Osteoblast (primary cell): Measurements from ENCODE around the gene SIDT1. TPM values are rescaled to one million over a fixed set of nuclear protein-coding genes. Genes with fewer than 3 reads are reported as not detected.

ENCODE experiments used
- DNase-seq: peaks from one replicate; pipeline ENCODE4 v3.0.0; 2011; ENCODE audit warnings: low spot score, mixed read lengths; ENCODE audit not compliant: insufficient read length; ENCODE audit errors: missing footprints
- H2AFZ ChIP-seq: 2 replicates; pipeline ENCODE4 v1.6.0; 2011; ENCODE audit warnings: mild to moderate bottlenecking, low read length
- H3K27ac ChIP-seq: 2 replicates; pipeline ENCODE4 v1.5.1; 2011; ENCODE audit warnings: mild to moderate bottlenecking, low read depth, low read length, moderate library complexity
- H3K27me3 ChIP-seq: 2 replicates; pipeline ENCODE4 v1.6.0; 2012; ENCODE audit warnings: mild to moderate bottlenecking, control low read depth, inconsistent platforms, low read length, moderate library complexity; ENCODE audit not compliant: insufficient read depth
- H3K36me3 ChIP-seq: 2 replicates; pipeline ENCODE4 v1.5.1; 2011; ENCODE audit warnings: mild to moderate bottlenecking, low read length, control low read depth, moderate library complexity; ENCODE audit not compliant: insufficient read depth
- H3K4me1 ChIP-seq: 2 replicates; pipeline ENCODE4 v1.5.1; 2011; ENCODE audit warnings: mild to moderate bottlenecking, low read length, control low read depth, moderate library complexity; ENCODE audit not compliant: insufficient read depth
- H3K4me2 ChIP-seq: 2 replicates; pipeline ENCODE4 v1.6.0; 2011; ENCODE audit warnings: mild to moderate bottlenecking, low read length; ENCODE audit not compliant: insufficient read depth
- H3K4me3 ChIP-seq: fragments of 200-600 bp; sonication (generic); 3 replicates; pipeline ENCODE4 v1.5.1; 2012; ENCODE audit warnings: mild to moderate bottlenecking, low read length, inconsistent platforms; ENCODE audit not compliant: insufficient read depth
- H3K79me2 ChIP-seq: 2 replicates; pipeline ENCODE4 v1.6.0; 2012; ENCODE audit warnings: mild to moderate bottlenecking, low read length, control low read depth, inconsistent platforms; ENCODE audit not compliant: insufficient read depth
- H3K9me3 ChIP-seq: 2 replicates; pipeline ENCODE4 v1.5.1; 2011; ENCODE audit warnings: low read depth, low read length, control low read depth
- H4K20me1 ChIP-seq: 2 replicates; pipeline ENCODE4 v1.6.0; 2012; ENCODE audit warnings: mild to moderate bottlenecking, low read length, control low read depth; ENCODE audit not compliant: insufficient read depth
- CTCF ChIP-seq: IDR thresholded peaks from 2 replicates; pipeline ENCODE4 v1.5.1; 2011; ENCODE audit warnings: mild to moderate bottlenecking, low read depth, low read length, moderate library complexity; ENCODE audit errors: extremely low read depth
- total RNA-seq: library from RNA; depleted of rRNA; stranded (reverse); fragments of >200 nt; gene quantifications from 2 replicates; pipeline ENCODE4 v1.2.3, GENCODE V29; 2012

SIDT1 gene
- total RNA-seq, 1 donor, result under 0.01 TPM

GRCh38 chr3:113498221-113499005, 33.9 kb upstream of the SIDT1 start:
- no peaks in the 10 kb centered on the region for H3K79me2 ChIP-seq
- no peak for TF ChIP-seq CTCF
- H3K4me3 ChIP-seq, result no peak overlapping the region
- peak overlapping the region; percentile 49 for H2AFZ ChIP-seq
- H3K27ac ChIP-seq, result peak overlapping the region; percentile 67
- H3K27me3 ChIP-seq, result no peaks in the 10 kb centered on the region
- H3K4me1 ChIP-seq, result peaks cover 15% of the 10 kb centered on the region
- no peak for DNase-seq
- H4K20me1 ChIP-seq, result no peaks in the 10 kb centered on the region
- peaks cover 4% of the 10 kb centered on the region for H3K36me3 ChIP-seq
- H3K9me3 ChIP-seq, result no peaks in the 10 kb centered on the region
- H3K4me2 ChIP-seq, result peak overlapping the region; percentile 34

- Histone ChIP-seq H3K36me3 (peaks cover 4% of the 10 kb centered on the region), H4K20me1 (no peaks in the 10 kb centered on the region), H3K27me3 (no peaks in the 10 kb centered on the region), H3K4me1 (peaks cover 15% of the 10 kb centered on the region), H3K79me2 (no peaks in the 10 kb centered on the region), H3K27ac (peak overlapping the region; percentile 67), H3K4me2 (no peak overlapping the region), H3K4me3 (no peak overlapping the region), H3K9me3 (no peaks in the 10 kb centered on the region), H2AFZ (no peak overlapping the region)
- no peak for DNase-seq
- TF ChIP-seq CTCF, result no peak
These were observed 33.3 kb upstream of the SIDT1 start for GRCh38 chr3:113499081-113499480.

- Histone ChIP-seq H3K27me3 (no peaks in the 10 kb centered on the region), H3K79me2 (no peaks in the 10 kb centered on the region)
These were observed 30.8 kb upstream of the SIDT1 start for GRCh38 chr3:113501597-113501996.

More at GRCh38 chr3:113501597-113501996, 30.8 kb upstream of the SIDT1 start:
- no peak for DNase-seq
- Histone ChIP-seq H3K36me3 (peaks cover 4% of the 10 kb centered on the region), H4K20me1 (no peaks in the 10 kb centered on the region), H3K9me3 (no peaks in the 10 kb centered on the region), H3K4me2 (no peak overlapping the region), H3K4me1 (peaks cover 15% of the 10 kb centered on the region), H3K27ac (no peak overlapping the region), H2AFZ (no peak overlapping the region), H3K4me3 (no peak overlapping the region)
- no peak for TF ChIP-seq CTCF
